GM13976 (cell line): Measurements from ENCODE around the gene MRAP2.
A peak's percentile ranks its signal among the peaks of the same experiment; 100 is the strongest.

Experiments
- DNase-seq: peaks from one replicate; pipeline ENCODE4 v3.0.0; 2012; ENCODE audit warnings: low spot score
- in situ Hi-C: fragments of 300-500 bp; cut with MboI; formaldehyde crosslinking; loops from one replicate; pipeline ENCODE4 v1.12.0; 2022; ENCODE audit warnings: low sequenced_read_pairs, mixed read lengths, inconsistent platforms; ENCODE audit not compliant: unreplicated experiment
- TF ChIP-seq, protein P1 (sequence below): IDR thresholded peaks from 2 replicates; pipeline ENCODE4 v1.5.1; 2012; ENCODE audit warnings: borderline replicate concordance, mild to moderate bottlenecking; ENCODE audit not compliant: insufficient read depth; ENCODE audit errors: extremely low read depth, missing control alignments, control extremely low read depth

The MRAP2 gene, protein sequence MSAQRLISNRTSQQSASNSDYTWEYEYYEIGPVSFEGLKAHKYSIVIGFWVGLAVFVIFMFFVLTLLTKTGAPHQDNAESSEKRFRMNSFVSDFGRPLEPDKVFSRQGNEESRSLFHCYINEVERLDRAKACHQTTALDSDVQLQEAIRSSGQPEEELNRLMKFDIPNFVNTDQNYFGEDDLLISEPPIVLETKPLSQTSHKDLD

DNA sequence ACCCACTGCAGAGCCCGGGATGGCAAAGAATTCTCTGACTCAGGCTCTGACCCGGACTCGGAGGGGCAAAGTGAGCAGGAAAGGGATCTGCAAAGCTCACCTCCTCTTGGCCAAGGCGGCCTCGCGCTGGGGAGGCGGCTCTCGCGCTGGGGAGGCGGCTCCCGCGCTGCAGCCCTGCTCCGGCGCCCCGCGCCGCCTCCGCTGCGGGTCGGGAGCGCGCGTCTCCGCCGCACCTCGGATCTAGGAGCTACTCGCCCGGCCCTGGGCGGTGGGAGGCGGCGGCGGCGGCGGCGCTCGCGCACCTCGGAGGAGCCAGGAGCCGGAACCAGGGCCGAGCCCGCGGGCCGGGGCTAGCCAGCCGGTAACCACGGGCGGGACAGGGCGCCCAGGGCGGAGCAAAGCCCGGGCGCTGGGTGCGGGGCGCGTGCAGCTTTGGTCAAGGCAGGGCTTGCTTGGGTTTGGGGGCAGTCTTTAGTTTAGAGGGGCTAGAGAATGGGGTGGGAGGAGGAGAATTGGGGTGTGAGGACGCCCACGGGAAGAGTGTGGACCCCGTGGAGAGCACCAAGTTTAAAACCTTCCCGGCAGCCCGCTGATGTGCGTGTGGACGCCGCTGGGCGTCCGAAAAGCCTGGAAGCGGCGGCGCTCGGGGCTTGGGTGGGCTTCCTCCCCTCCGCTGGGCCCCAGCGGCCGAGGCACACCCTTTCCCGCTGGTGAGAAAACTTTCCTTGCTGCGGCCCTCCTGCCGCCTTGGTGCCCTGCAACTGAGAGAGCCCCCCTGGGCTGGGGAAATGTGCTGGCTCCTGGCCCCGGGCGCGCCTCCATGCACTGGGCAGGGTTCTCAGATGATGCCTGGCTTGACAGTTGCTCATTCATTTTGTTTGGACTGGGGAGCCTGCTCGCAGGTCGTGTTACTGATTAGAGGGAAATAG lies at the start of gene MRAP2:
Gene MRAP2 (plus strand): TSS at position 250 of the 929 bp plus-strand sequence. CDS start 21,547 bp downstream, outside the sequence.
- TF ChIP-seq, protein P1, sequence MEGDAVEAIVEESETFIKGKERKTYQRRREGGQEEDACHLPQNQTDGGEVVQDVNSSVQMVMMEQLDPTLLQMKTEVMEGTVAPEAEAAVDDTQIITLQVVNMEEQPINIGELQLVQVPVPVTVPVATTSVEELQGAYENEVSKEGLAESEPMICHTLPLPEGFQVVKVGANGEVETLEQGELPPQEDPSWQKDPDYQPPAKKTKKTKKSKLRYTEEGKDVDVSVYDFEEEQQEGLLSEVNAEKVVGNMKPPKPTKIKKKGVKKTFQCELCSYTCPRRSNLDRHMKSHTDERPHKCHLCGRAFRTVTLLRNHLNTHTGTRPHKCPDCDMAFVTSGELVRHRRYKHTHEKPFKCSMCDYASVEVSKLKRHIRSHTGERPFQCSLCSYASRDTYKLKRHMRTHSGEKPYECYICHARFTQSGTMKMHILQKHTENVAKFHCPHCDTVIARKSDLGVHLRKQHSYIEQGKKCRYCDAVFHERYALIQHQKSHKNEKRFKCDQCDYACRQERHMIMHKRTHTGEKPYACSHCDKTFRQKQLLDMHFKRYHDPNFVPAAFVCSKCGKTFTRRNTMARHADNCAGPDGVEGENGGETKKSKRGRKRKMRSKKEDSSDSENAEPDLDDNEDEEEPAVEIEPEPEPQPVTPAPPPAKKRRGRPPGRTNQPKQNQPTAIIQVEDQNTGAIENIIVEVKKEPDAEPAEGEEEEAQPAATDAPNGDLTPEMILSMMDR: no peak
- DNase-seq: peak; percentile 53
- in situ Hi-C loops: no loop called here

DNA sequence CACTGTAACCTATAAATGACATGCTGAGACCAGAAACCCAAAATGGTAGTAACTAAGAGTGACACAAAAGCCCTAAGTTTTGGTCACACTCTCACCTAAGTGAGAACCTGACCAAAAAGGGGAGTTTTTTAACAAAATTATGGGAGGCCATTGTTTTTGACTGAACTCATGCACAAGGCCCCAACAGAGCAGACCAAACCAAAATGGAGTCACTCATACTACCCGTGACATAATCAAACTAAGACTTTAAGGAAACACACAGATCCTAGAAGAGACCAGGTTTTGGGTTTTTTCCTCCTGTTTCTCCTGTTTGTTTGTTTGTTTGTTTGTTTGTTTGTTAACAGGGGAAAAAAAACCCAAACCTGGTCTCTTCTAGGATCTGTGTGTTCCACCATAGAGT lies 49.2 kb upstream of the MRAP2 start:
- in situ Hi-C loops: no loop called here
- TF ChIP-seq, protein P1: no peak
- no peak for DNase-seq

DNA sequence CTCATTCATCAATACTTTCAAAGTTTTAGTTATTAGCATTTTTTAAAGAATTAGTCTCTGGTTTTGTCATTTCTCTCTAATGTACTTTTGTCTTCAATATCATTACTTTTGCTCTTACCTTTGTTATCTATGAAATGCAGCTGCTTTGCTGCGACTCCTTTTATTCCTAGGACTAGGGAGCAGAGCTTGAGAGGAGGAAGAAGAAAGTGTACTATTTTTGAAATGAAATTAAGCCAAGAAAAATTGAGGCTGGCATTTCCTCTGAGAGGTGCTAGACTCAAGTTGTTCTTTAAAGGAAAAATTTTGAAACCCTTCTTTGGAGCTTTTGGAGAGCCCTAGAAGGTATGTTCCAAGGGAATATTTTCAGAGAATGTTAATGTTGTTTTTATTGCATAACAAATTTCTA lies 48.3 kb upstream of the MRAP2 start:
- TF ChIP-seq, protein P1: no peak
- no peak for DNase-seq
- in situ Hi-C loops: no loop called here

DNA sequence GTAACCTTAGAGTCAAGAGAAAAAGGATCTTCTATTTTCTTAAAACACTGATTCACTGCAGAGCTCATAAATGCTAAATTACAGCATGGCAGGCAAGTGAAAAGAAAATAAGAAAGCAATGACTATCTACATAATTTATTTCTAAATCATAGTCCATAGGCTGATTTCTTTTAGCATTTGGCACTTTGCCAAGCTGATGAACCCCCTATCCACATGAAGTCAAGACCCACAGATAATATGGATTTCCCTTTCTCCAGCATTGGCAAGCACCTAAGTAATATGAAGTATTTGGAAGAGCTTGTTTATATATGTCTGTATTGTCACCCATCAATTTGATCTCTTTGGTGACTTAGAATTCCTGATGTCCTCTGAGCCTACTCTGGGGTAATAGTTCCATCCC lies 47.9 kb upstream of the MRAP2 start:
- no peak for DNase-seq
- in situ Hi-C loops: no loop called here
- TF ChIP-seq, protein P1: no peak

DNA sequence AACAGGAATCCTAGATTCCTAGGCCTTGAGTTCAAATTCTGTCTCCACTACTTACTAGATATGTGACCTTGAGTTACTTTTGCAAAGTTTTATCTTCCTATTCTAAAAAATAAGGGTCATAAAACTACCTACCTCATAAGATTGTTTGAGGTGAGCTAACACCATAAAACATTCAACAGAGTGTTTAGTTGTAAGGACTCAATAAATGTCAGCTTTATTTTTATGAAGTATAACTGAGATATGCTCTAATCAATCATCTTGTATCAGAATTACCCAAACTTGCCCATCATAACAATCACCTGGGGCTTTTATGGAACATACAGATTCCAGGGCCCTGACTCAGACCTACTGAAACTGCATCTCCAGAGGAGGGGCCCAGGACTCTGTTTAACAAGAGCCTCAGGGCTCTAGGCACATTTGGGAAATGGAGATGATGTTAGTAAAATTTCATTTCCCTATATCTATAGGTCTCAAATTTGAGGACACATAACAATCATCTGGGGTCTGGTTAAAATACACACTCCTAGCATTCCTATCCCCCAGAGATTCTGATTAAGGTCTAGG lies 35.5 kb upstream of the MRAP2 start:
- TF ChIP-seq, protein P1: no peak
- no peak for DNase-seq
- in situ Hi-C loops: no loop called here

DNA sequence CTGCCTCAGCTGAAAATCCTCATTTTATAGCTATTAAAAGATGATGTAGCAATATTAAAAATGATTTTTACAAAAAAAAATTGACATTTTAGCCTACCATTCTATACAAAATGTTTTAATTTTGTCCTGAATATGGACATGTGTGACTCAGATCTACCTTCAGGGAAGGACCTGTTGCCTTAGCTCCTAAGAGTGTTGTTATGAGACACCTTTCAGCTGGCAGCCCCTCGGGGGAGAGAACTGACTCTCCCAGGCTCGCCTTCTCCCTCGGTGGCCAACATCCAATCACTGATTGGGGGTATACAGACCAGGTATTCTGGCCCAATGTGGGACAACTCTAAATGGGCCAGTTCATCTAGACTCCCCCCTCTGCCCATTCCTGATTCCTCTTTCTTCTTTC lies 32.5 kb upstream of the MRAP2 start:
- in situ Hi-C loops: no loop called here
- TF ChIP-seq, protein P1: no peak
- DNase-seq: no peak
